ENCODE measurements around the gene REEP5.
A peak's percentile ranks its signal among the peaks of the same experiment; 100 is the strongest.

Gene REEP5

DNA sequence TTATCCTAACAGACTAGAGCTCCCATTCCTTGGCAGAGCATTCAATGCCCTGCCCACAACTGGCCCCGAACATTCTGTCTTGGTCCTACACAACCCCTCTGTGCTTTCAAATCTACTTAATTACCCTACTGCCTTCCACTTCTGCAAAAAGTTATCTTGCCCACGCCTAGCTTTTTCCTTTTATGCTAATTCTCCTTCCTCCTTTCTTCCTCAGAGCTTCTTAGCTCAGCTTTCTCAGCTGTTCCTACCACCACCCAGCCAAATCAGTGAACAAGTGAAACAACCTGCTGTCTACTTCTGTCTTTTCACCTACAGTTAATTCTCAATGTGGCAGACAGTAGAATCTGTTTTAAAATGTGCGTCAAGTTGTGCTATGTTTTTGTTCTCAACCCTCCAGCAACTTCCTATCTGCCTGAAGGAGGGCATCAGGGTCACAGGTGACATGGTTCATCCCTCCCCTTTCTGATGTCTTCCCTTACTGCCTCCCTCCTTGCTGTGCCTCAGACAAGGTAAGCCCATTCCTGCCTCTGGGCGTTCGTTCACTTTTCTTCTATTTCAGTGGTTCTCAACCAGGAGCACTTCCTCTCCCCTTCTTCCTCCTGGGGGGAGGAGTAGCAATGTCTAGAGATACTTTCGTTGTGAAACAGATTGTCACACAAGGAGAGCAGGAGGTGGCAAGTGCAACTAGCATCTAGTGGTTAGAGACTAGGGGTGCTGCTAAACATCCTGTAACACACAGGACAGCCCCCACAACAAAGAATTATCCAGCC, 1.3 kb upstream of the REEP5 start:
- CTCF ChIA-PET = interaction anchor here (0.5 to 2.6 kb wide), 9 partner anchors 8 to 134 kb away, joined by 3 to 17 read pairs (median 3); no protein-coding TSS in a partner anchor
- no peak overlapping the region for H3K4me3 ChIP-seq (ENCODE audit: low read depth, low read length)
- TF ChIP-seq, protein P1, sequence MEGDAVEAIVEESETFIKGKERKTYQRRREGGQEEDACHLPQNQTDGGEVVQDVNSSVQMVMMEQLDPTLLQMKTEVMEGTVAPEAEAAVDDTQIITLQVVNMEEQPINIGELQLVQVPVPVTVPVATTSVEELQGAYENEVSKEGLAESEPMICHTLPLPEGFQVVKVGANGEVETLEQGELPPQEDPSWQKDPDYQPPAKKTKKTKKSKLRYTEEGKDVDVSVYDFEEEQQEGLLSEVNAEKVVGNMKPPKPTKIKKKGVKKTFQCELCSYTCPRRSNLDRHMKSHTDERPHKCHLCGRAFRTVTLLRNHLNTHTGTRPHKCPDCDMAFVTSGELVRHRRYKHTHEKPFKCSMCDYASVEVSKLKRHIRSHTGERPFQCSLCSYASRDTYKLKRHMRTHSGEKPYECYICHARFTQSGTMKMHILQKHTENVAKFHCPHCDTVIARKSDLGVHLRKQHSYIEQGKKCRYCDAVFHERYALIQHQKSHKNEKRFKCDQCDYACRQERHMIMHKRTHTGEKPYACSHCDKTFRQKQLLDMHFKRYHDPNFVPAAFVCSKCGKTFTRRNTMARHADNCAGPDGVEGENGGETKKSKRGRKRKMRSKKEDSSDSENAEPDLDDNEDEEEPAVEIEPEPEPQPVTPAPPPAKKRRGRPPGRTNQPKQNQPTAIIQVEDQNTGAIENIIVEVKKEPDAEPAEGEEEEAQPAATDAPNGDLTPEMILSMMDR (IDR thresholded peaks at IDR 0.05; ENCODE audit: insufficient read depth, low read length, missing control alignments) = no peak
- no peak for DNase-seq (ENCODE audit: low read depth, low spot score)
- POLR2A ChIA-PET = no interaction called here

DNA sequence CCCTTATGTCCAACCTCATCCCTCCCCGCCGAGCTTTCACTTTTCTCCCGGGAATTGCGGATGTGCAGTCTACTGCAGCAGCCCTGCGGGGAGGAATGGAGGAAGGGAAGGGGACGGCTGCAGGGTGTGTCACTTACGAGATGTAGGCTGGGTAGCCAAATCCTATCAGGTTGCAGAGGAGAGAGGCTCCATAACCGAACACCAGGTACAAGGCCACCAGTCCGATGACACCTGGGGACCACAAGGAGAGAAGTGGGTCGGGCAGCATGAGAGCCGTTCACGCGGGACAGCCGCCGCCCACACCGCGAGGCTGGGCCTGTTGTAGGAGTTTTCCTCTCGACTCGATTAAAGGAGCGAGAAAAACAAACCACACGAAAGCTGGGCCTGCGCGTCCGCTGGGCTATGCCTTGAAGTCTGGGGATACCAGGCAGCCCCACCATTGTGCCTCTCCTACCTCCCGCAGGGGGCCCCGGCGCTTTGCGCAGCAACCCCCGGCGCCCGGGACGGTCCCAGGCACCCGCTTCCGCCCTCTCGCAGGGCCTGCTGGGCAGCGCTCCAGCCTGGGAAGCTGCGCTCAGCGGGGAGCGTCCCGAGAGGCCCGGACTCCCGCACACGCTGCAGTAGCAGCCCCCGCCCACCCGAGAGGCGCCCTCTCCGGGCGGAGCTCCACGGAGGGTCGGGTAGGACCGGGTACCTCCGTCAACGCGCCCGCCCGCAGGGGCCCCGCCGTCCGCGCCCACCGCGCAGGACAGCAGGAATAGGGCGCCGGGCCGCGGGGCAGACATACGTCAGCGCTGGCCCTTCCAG, 798 bp downstream of the REEP5 start:
- TF ChIP-seq, protein P1 (IDR thresholded peaks at IDR 0.05; ENCODE audit: insufficient read depth, low read length, missing control alignments) = peak; percentile 5
- H3K4me3 ChIP-seq (ENCODE audit: low read depth, low read length) = peak overlapping the region; percentile 92
- POLR2A ChIA-PET = interaction anchor here (0.6 to 1.9 kb wide), 5 partner anchors 9 to 684 kb away, joined by 3 to 5 read pairs (median 3); partner anchors contain the start of gene DCP2
- DNase-seq (ENCODE audit: low read depth, low spot score) = no peak
- CTCF ChIA-PET = interaction anchor here (0.9 to 2.6 kb wide), 13 partner anchors 10 to 73 kb away, joined by 3 to 17 read pairs (median 4); partner anchors contain the start of gene DCP2

DNA sequence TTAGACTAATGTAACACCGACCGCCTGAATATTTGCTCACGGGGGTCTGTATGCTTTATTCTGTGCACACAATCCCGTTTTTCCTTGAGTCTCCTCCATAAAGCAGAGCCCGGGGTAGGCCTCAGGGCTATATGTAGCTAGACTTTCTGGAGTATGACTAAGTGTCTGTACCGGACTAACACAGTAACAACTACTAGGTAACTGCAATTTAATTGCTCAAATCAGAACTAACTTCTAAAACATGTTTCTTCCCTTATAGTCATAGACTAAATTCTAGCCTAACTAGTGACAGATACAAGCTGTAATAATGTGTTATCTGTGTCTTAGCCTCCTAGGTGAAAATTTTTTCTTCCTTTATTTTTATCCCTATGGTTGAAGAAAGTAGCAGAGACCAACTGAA, 2.1 kb downstream of the REEP5 start:
- no peak for DNase-seq (ENCODE audit: low read depth, low spot score)
- TF ChIP-seq, protein P1 (IDR thresholded peaks at IDR 0.05; ENCODE audit: insufficient read depth, low read length, missing control alignments) = no peak
- no peak overlapping the region for H3K4me3 ChIP-seq (ENCODE audit: low read depth, low read length)
- CTCF ChIA-PET = interaction anchor here (0.9 to 1.4 kb wide), 2 partner anchors 16 to 45 kb away, joined by 3 read pairs; no protein-coding TSS in a partner anchor
- POLR2A ChIA-PET = interaction anchor here (0.9 to 1.9 kb wide), 3 partner anchors 10 to 56 kb away, joined by 3 to 5 read pairs (median 3); partner anchors contain the start of gene DCP2

DNA sequence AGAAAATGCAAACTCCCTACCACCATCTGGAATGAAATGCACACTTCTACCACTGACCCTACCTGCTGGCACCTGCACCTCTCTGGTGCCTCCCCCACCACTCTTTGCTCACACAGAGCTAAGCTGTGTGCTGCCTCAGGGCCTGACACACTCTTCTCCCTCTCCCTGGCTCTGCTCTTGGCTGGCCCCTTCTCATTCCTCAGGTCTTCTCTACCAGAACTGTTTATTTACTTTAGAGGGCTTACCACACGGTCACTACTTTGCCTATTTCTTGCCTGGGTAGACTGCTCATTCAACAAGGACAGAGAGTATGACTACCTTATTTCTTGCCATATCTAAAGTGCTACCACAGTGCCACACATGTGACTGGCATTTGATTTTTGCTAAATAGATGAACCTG, 3.3 kb downstream of the REEP5 start:
- no peak for DNase-seq (ENCODE audit: low read depth, low spot score)
- CTCF ChIA-PET = interaction anchor here (1.4 kb wide), 1 partner anchor 47 kb away, joined by 3 read pairs; no protein-coding TSS in a partner anchor
- H3K4me3 ChIP-seq (ENCODE audit: low read depth, low read length) = no peak overlapping the region
- POLR2A ChIA-PET = no interaction called here
- TF ChIP-seq, protein P1 (IDR thresholded peaks at IDR 0.05; ENCODE audit: insufficient read depth, low read length, missing control alignments) = no peak

DNA sequence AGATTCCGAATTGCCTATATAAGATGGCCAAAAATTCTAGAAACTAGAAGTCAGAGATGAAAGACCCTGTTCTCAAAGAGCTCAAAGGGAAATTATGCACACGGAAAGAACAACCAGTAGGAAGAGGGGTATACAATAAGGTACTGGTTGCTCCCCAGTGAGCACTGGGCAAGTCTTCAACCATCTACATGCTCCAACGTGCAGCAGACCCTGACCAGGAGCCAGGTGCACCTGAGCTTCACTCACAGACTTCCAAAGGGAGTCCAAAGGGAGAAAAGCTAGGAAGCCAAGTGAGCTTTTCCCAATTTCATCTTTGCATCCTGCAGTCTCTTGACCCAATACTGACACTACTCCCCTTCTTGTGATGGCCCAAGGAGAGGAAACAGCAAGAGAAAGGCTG, 3.9 kb downstream of the REEP5 start:
- CTCF ChIA-PET = no interaction called here
- POLR2A ChIA-PET = no interaction called here
- TF ChIP-seq, protein P1 (IDR thresholded peaks at IDR 0.05; ENCODE audit: insufficient read depth, low read length, missing control alignments) = no peak
- DNase-seq (ENCODE audit: low read depth, low spot score) = no peak
- no peak overlapping the region for H3K4me3 ChIP-seq (ENCODE audit: low read depth, low read length)

Data from AG04449 (cell line).